HG03095 (cell line): ENCODE measurements around the gene GPC5.

Experiments used
- ATAC-seq: cut with Tn5 transposase; IDR thresholded peaks from one replicate; pipeline ENCODE4 v1.9.1; 2021; ENCODE audit warnings: moderate library complexity; ENCODE audit not compliant: unreplicated experiment

Gene GPC5

GRCh38 chr13:91702411-91702810 is 304.0 kb downstream of the GPC5 start:
- ATAC-seq, result no peak

- ATAC-seq, result no peak
Measured at GRCh38 chr13:91704398-91704797, 306.0 kb downstream of the GPC5 start.

GRCh38 chr13:91708558-91708957 is 310.1 kb downstream of the GPC5 start:
- ATAC-seq, result no peak

- ATAC-seq, result no peak
Measured at GRCh38 chr13:91709180-91709579, 310.8 kb downstream of the GPC5 start.

- ATAC-seq, result no peak
Measured at GRCh38 chr13:91710733-91711132, 312.3 kb downstream of the GPC5 start.

GRCh38 chr13:91714855-91715254 is 316.4 kb downstream of the GPC5 start:
- ATAC-seq, result no peak

GRCh38 chr13:91716436-91717065 is 318.1 kb downstream of the GPC5 start:
- no peak for ATAC-seq

GRCh38 chr13:91719033-91719432 is 320.6 kb downstream of the GPC5 start:
- no peak for ATAC-seq

- no peak for ATAC-seq
Measured at GRCh38 chr13:91721413-91721812, 323.0 kb downstream of the GPC5 start.

GRCh38 chr13:91722267-91722884 is 324.0 kb downstream of the GPC5 start:
- no peak for ATAC-seq

- ATAC-seq, result no peak
Measured at GRCh38 chr13:91724591-91724990, 326.2 kb downstream of the GPC5 start.

- ATAC-seq, result no peak
Measured at GRCh38 chr13:91725646-91726045, 327.2 kb downstream of the GPC5 start.

GRCh38 chr13:91726671-91727070 is 328.2 kb downstream of the GPC5 start:
- ATAC-seq, result no peak

- ATAC-seq, result no peak
Measured at GRCh38 chr13:91729859-91730258, 331.4 kb downstream of the GPC5 start.

- no peak for ATAC-seq
Measured at GRCh38 chr13:91739751-91740150, 341.3 kb downstream of the GPC5 start.

GRCh38 chr13:91740756-91741155 is 342.3 kb downstream of the GPC5 start:
- no peak for ATAC-seq

- no peak for ATAC-seq
Measured at GRCh38 chr13:91741925-91742324, 343.5 kb downstream of the GPC5 start.

- ATAC-seq, result no peak
Measured at GRCh38 chr13:91744284-91744683, 345.9 kb downstream of the GPC5 start.

- ATAC-seq, result no peak
Measured at GRCh38 chr13:91745967-91746366, 347.5 kb downstream of the GPC5 start.

GRCh38 chr13:91747186-91747585 is 348.8 kb downstream of the GPC5 start:
- ATAC-seq, result no peak

GRCh38 chr13:91748416-91749089 is 350.1 kb downstream of the GPC5 start:
- no peak for ATAC-seq

- no peak for ATAC-seq
Measured at GRCh38 chr13:91758724-91759123, 360.3 kb downstream of the GPC5 start.
